ENCODE data around the gene SYVN1. TPM values are rescaled to one million over a fixed set of nuclear protein-coding genes. Genes with fewer than 3 reads are reported as not detected.

SYVN1 gene
- 45.4 to 52.6 TPM (median 47.8 TPM) in 3 replicates for total RNA-seq

DNA sequence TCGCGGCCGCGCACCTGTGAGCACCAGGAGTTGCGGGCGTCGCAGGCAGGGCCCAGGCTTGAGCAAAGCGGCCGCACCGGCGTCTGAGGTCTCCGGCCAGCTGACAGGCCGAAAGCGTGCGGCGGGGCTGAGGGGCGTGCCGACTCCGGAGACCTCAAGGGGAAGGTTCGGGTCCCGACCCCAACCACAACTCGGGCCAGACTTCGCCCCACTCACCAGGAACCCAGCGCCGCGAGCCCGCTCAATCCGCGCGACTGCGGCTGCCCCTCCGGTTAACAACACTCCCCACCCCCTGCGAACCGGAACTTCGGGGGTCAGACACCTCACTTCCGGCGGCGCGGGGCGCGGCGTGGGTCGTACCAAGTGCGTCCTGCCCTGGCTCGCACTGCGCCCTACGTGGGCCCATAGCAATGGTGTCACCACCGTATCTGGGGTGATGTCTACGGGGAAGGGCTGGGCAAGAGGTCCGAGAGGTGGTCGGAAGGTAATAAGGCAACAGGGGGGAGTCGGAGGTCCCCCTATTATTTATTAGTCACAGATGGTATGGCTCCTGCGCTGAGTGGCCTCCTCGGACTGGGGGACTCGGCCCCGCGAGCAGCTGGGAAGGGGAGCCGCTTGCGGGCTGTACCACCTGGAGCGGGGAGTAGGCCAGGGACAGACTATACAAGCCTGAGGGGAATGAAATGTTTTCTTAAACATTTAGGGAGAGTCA, at the start of gene SYVN1:
Gene SYVN1 (minus strand): TSS at position 280 of the 712 bp plus-strand sequence. CDS start 918 bp downstream, outside the sequence.
- Mint-ChIP-seq H3K4me3 (peak within 1 kb of the TSS; percentile 99), H3K27ac (peak within 1 kb of the TSS; percentile 100), H3K27me3 (ENCODE audit: low read depth) (no peaks in the 10 kb centered on the region), H3K4me1 (peaks cover 30% of the 10 kb centered on the region), H3K9me3 (no peaks in the 10 kb centered on the region), H3K36me3 (peaks cover 3% of the 10 kb centered on the region)
- TF ChIP-seq, protein P1, sequence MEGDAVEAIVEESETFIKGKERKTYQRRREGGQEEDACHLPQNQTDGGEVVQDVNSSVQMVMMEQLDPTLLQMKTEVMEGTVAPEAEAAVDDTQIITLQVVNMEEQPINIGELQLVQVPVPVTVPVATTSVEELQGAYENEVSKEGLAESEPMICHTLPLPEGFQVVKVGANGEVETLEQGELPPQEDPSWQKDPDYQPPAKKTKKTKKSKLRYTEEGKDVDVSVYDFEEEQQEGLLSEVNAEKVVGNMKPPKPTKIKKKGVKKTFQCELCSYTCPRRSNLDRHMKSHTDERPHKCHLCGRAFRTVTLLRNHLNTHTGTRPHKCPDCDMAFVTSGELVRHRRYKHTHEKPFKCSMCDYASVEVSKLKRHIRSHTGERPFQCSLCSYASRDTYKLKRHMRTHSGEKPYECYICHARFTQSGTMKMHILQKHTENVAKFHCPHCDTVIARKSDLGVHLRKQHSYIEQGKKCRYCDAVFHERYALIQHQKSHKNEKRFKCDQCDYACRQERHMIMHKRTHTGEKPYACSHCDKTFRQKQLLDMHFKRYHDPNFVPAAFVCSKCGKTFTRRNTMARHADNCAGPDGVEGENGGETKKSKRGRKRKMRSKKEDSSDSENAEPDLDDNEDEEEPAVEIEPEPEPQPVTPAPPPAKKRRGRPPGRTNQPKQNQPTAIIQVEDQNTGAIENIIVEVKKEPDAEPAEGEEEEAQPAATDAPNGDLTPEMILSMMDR (IDR thresholded peaks at IDR 0.05; ENCODE audit: unreplicated experiment): no peak
- DNase-seq (ENCODE audit: low spot score in 2 of 2, unreplicated experiment in 2 of 2): peak; percentile 76 to 85

DNA sequence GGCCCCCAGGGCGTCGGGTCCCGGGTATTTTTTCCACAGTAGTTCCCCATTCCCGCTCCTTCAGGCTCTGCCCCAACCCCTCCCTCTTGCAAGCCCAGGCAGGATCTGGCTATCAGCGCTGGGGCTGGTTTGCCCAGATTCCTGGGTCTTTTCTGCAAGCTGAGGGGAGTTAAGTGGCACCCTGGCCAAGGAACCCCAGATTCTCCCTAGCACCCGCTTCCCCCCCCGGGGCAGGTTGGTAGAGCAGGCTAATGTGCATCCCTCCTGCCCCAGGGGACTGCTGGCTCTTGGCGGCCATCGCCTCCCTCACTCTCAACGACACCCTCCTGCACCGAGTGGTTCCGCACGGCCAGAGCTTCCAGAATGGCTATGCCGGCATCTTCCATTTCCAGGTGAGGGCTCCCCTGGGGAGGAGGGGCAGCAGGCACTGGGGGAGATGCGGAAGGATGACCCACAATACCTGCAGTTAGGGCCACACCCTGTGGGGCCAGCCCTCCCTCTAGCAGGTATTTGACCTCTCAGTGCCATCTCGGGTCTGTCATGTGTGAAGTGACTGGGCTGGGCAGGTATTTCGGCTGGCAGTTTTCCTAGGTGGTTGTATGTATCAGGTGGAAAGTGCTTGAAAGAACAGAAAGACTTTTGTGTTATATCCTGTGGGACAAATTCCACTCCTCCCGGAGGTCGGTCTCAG, 49.0 kb upstream of the SYVN1 start:
- Mint-ChIP-seq H3K9me3 (no peaks in the 10 kb centered on the region), H3K4me1 (peaks cover 21% of the 10 kb centered on the region), H3K4me3 (peak overlapping the region; percentile 89), H3K36me3 (peaks cover 4% of the 10 kb centered on the region), H3K27ac (peak overlapping the region; percentile 97), H3K27me3 (ENCODE audit: low read depth) (no peaks in the 10 kb centered on the region)
- TF ChIP-seq, protein P1 (IDR thresholded peaks at IDR 0.05; ENCODE audit: unreplicated experiment): no peak
- DNase-seq (ENCODE audit: low spot score in 2 of 2, unreplicated experiment in 2 of 2): no peak

DNA sequence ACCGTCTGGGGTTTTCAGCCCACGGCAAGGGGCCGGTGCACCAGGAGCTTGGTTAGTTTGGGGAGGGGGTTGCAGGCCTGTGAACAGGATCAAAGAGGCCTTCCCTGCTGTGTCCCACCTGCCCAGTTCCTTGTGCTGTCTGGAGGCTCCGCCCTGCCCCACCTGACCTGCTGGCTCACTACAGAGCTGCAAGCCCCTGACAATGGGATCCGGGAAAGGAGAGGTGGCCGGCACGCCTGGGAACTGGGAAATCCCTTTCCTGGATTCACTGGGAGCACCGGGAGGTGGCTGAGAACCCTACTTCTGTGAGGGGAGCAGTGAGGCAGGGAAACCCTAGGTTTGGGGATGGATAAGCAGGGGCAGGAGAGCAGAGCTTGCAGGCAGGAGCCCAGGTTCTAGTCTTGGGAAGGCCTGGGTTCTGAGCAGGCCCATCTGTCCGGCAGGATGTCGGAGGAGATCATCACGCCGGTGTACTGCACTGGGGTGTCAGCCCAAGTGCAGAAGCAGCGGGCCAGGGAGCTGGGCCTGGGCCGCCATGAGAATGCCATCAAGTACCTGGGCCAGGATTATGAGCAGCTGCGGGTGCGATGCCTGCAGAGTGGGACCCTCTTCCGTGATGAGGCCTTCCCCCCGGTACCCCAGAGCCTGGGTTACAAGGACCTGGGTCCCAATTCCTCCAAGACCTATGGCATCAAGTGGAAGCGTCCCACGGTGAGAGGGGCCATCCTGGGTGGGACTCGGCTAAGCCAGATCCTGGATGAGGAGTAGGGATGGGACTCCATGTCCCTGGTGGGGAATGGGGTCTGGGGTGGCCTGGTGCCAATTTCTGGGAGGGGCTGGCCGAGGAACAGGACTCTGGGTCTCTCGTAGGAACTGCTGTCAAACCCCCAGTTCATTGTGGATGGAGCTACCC, 48.2 kb upstream of the SYVN1 start:
- Mint-ChIP-seq H3K27me3 (ENCODE audit: low read depth) (no peaks in the 10 kb centered on the region), H3K27ac (peak overlapping the region; percentile 97), H3K36me3 (peaks cover 4% of the 10 kb centered on the region), H3K9me3 (no peaks in the 10 kb centered on the region), H3K4me1 (peaks cover 21% of the 10 kb centered on the region), H3K4me3 (peak overlapping the region; percentile 89)
- TF ChIP-seq, protein P1 (IDR thresholded peaks at IDR 0.05; ENCODE audit: unreplicated experiment): no peak
- no peak for DNase-seq (ENCODE audit: low spot score in 2 of 2, unreplicated experiment in 2 of 2)

DNA sequence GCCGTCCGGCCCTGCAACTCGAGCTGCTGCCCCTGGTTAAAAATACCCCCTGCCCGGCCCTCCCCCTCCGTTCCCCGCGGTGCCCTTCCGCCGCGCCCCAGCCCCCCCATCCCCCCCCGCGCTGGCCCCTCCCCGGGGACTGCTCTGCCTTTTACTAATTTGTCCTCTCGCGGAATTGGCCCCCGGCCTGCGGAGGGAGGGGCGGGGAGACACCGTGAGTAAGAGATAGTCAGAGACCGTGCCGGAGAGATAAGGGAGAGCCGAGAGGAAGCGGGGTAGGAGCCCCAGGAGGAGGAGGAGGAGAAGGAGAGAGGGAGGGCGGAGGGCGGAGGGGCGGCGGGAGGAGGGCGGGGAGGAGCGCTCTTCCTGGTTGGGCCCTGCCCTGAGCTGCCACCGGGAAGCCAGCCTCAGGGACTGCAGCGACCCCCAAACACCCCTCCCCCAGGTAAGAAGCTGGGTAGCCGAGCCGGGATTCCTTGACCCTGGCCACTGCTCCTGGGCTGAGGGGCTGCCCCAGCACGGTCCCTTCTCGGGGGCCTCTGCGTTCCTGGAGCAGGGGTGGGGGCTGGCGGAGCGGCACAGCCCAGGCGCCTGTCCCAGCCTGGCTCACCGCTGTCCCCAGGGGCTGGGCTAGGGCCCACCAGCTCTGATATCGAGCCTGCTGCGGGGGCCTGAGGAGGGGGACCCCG, 47.4 kb upstream of the SYVN1 start, which contains the start of gene CAPN1:
Gene CAPN1 (plus strand): TSS at position 360 of the 689 bp plus-strand sequence. CDS start 774 bp downstream, outside the sequence.
- Mint-ChIP-seq H3K9me3 (no peaks in the 10 kb centered on the region), H3K4me1 (peaks cover 21% of the 10 kb centered on the region), H3K36me3 (peaks cover 2% of the 10 kb centered on the region), H3K4me3 (peak within 1 kb of the TSS; percentile 89), H3K27me3 (ENCODE audit: low read depth) (no peaks in the 10 kb centered on the region), H3K27ac (peak within 1 kb of the TSS; percentile 97)
- TF ChIP-seq, protein P1 (IDR thresholded peaks at IDR 0.05; ENCODE audit: unreplicated experiment): no peak
- DNase-seq (ENCODE audit: low spot score in 2 of 2, unreplicated experiment in 2 of 2): peak; percentile 49 to 65

All from mesothelial cell of epicardium (in vitro differentiated cells).